DMS79 (cell line): ENCODE results near the gene RALGDS.
"Not testable (repeated sequence)": the region's sequence is repeated elsewhere in the genome, so short reads cannot be mapped to it uniquely, and the experiment has no call there.

ENCODE experiments used
- DNase-seq: peaks from one replicate; lab custom pipeline; 2025; lab: John Stamatoyannopoulos, UW

RALGDS gene

GRCh38 chr9:133106511-133107244 is 14.4 kb downstream of the RALGDS start:
- no peak for DNase-seq

GRCh38 chr9:133105461-133105770 is 15.6 kb downstream of the RALGDS start:
- DNase-seq: no peak

- DNase-seq: no peak
Measured at GRCh38 chr9:133104718-133105460, 16.2 kb downstream of the RALGDS start.

- DNase-seq: no peak
Measured at GRCh38 chr9:133103987-133104505, 17.0 kb downstream of the RALGDS start.

GRCh38 chr9:133103183-133103986 is 17.7 kb downstream of the RALGDS start:
- no peak for DNase-seq

GRCh38 chr9:133102190-133103021 is 18.6 kb downstream of the RALGDS start:
- DNase-seq: no peak

- no peak for DNase-seq
Measured at GRCh38 chr9:133101356-133102189, 19.5 kb downstream of the RALGDS start.

GRCh38 chr9:133100506-133101355 is 20.3 kb downstream of the RALGDS start:
- no peak for DNase-seq

GRCh38 chr9:133099726-133100505 is 21.1 kb downstream of the RALGDS start:
- no peak for DNase-seq

GRCh38 chr9:133098871-133099270 is 22.2 kb downstream of the RALGDS start:
- DNase-seq: no peak

- no peak for DNase-seq
Measured at GRCh38 chr9:133098104-133098754, 22.8 kb downstream of the RALGDS start.

GRCh38 chr9:133094842-133095393 is 26.1 kb downstream of the RALGDS start:
- no peak for DNase-seq

- DNase-seq: not testable (repeated sequence)
Measured at GRCh38 chr9:133094351-133094750, 26.7 kb downstream of the RALGDS start.

GRCh38 chr9:133090752-133091385 is 30.2 kb downstream of the RALGDS start:
- no peak for DNase-seq

- no peak for DNase-seq
Measured at GRCh38 chr9:133090187-133090586, 30.9 kb downstream of the RALGDS start.

- DNase-seq: peak; percentile 64
Measured at GRCh38 chr9:133089271-133089671, 31.8 kb downstream of the RALGDS start.

- DNase-seq: no peak
Measured at GRCh38 chr9:133088756-133089155, 32.3 kb downstream of the RALGDS start.
